B cell (primary cell): ENCODE data around the gene PTPRN2. TPM values are rescaled to one million over a fixed set of nuclear protein-coding genes. Genes with fewer than 3 reads are reported as not detected.

Source experiments
- ATAC-seq: fragments of 200-7000 bp; cut with Tn5 transposase; one replicate; pipeline ENCODE4 v1.10.0; 2021; ENCODE audit warnings: low read depth, mild to moderate bottlenecking, moderate number of reproducible peaks, moderate library complexity
- CTCF ChIA-PET: fragments of 350-600 bp; sonication (Branson Sonifier 250); formaldehyde crosslinking; loops from one replicate; lab custom pipeline; 2021; ENCODE audit warnings: antibody characterized with exemption, inconsistent platforms; lab: Charles Lee
- POLR2A ChIA-PET: fragments of 350-600 bp; sonication (Branson Sonifier 250); formaldehyde crosslinking; loops from one replicate; lab custom pipeline; 2021; ENCODE audit warnings: antibody characterized with exemption; lab: Charles Lee
- DNase-seq: peaks from one replicate; pipeline ENCODE4 v3.0.0; 2013
- H2AFZ ChIP-seq: 2 replicates; pipeline ENCODE4 v1.6.1; 2012; ENCODE audit warnings: mild to moderate bottlenecking, low read depth, low read length; ENCODE audit not compliant: insufficient read depth, poor library complexity, severe bottlenecking
- H3K27ac ChIP-seq, 2 donors: 1 replicate in 1 of 2; 2 replicates in 1 of 2; pipeline ENCODE4 v1.5.1; 2012 to 2013; ENCODE audit warnings: low read length in 2 of 2, mild to moderate bottlenecking in 2 of 2, moderate library complexity in 1 of 2
- H3K27me3 ChIP-seq, 4 experiments: fragments of 200-600 bp in 1 of 4; sonication (generic) in 1 of 4; replicated peaks in 1 of 4; 1 replicate in 2 of 4; 2 replicates in 2 of 4; pipeline versions ENCODE4 v1.6.1 to v1.7.0; 2013 to 2016; ENCODE audit warnings: low read length in 3 of 4, mild to moderate bottlenecking in 2 of 4, mixed read lengths in 1 of 4, moderate library complexity in 1 of 4; ENCODE audit not compliant: insufficient read depth in 4 of 4, control insufficient read depth in 3 of 4; ENCODE audit errors: control extremely low read depth in 1 of 4
- H3K36me3 ChIP-seq, 2 experiments: replicated peaks in 1 of 2; 1 replicate in 1 of 2; 2 replicates in 1 of 2; pipeline versions ENCODE4 v1.6.1 to v1.7.1; 2013; ENCODE audit warnings: low read length in 1 of 2; ENCODE audit not compliant: insufficient read depth in 2 of 2, control insufficient read depth in 1 of 2; ENCODE audit errors: control extremely low read depth in 1 of 2, extremely low read depth in 1 of 2
- H3K4me1 ChIP-seq, 2 donors: fragments of 200-600 bp in 1 of 2; sonication (generic) in 1 of 2; 1 replicate in 1 of 2; 2 replicates in 1 of 2; pipeline versions ENCODE4 v1.5.1 to v1.6.1; 2013 to 2017; ENCODE audit warnings: low read length in 2 of 2; ENCODE audit not compliant: control insufficient read depth in 2 of 2, insufficient read depth in 2 of 2
- H3K4me2 ChIP-seq: replicated peaks from 2 replicates; pipeline ENCODE3; 2012; ENCODE audit warnings: mild to moderate bottlenecking, low read depth, low read length; ENCODE audit not compliant: poor library complexity, severe bottlenecking
- H3K4me3 ChIP-seq, 5 experiments: fragments of 200-600 bp in 1 of 5; sonication (generic) in 1 of 5; 1 replicate in 3 of 5; 2 replicates in 2 of 5; pipeline versions ENCODE4 v1.5.1 to v1.7.0; 2011 to 2016; ENCODE audit warnings: low read length in 4 of 5, mild to moderate bottlenecking in 4 of 5, low read depth in 2 of 5, control low read depth in 1 of 5, moderate library complexity in 1 of 5; ENCODE audit not compliant: insufficient read depth in 1 of 5; ENCODE audit errors: control extremely low read depth in 1 of 5, extremely low read depth in 1 of 5
- H3K79me2 ChIP-seq: fragments of 200-600 bp; sonication (generic); one replicate; pipeline ENCODE4 v1.6.0; 2016; ENCODE audit warnings: low read length; ENCODE audit not compliant: control insufficient read depth, insufficient read depth
- H3K9ac ChIP-seq: fragments of 200-600 bp; sonication (generic); 2 replicates; pipeline ENCODE4 v1.6.1; 2017; ENCODE audit warnings: mild to moderate bottlenecking, low read length, moderate library complexity
- H3K9me3 ChIP-seq, 3 donors: one replicate each; pipeline versions ENCODE4 v1.6.1 to v1.7.1; 2013; ENCODE audit warnings: low read length in 2 of 3; ENCODE audit not compliant: control insufficient read depth in 2 of 3, insufficient read depth in 1 of 3; ENCODE audit errors: control extremely low read depth in 1 of 3
- H4K20me1 ChIP-seq: 2 replicates; pipeline ENCODE4 v1.6.0; 2012; ENCODE audit warnings: mild to moderate bottlenecking, low read length; ENCODE audit not compliant: insufficient read depth, control insufficient read depth, poor library complexity, severe bottlenecking
- H3K27ac Mint-ChIP-seq: one replicate; pipeline ENCODE4 v1.8.0; 2021; ENCODE audit warnings: mixed read lengths
- H3K27me3 Mint-ChIP-seq: one replicate; pipeline ENCODE4 v1.8.0; 2021; ENCODE audit warnings: mixed read lengths
- H3K4me1 Mint-ChIP-seq: one replicate; pipeline ENCODE4 v1.8.0; 2021; ENCODE audit warnings: mixed read lengths
- H3K4me3 Mint-ChIP-seq: one replicate; pipeline ENCODE4 v1.8.0; 2021; ENCODE audit warnings: mixed read lengths
- H3K9me3 Mint-ChIP-seq: one replicate; pipeline ENCODE4 v1.8.0; 2022; ENCODE audit warnings: mixed read lengths; ENCODE audit not compliant: insufficient read depth
- EZH2 ChIP-seq: IDR thresholded peaks from 2 replicates; pipeline ENCODE4 v1.6.1; 2012; ENCODE audit warnings: borderline replicate concordance, low read depth, mild to moderate bottlenecking, moderate library complexity, low read length; ENCODE audit not compliant: insufficient read depth, poor library complexity, severe bottlenecking
- WGBS: methylation state at CpG from one replicate; pipeline ENCODE4 v1.1.5; 2013; ENCODE audit warnings: missing lambda C conversion rate; ENCODE audit not compliant: insufficient coverage; 5-methylcytosine and 5-hydroxymethylcytosine counted together
- intact Hi-C: fragments of 100-400 bp; cut with micrococcal nuclease; formaldehyde crosslinking; loops from one replicate; pipeline ENCODE4 v1.10.0; 2022
- polyA plus RNA-seq: library from polyadenylated mRNA; depleted of rRNA; stranded (reverse); fragments of >200 nt; gene quantifications from 2 replicates; pipeline ENCODE4 v1.2.3, GENCODE V29; 2012
- total RNA-seq, 2 donors: library from RNA; stranded (reverse); fragments of 120-200 nt in 1 of 2; gene quantifications; 1 replicate in 1 of 2; 2 replicates in 1 of 2; pipeline versions ENCODE4 v1.2.3 to v1.2.4, GENCODE V29; 2013 to 2022
- TF ChIP-seq, protein P1 (sequence below): fragments of 200-600 bp; IDR thresholded peaks from one replicate; pipeline ENCODE4 v1.8.0; 2022; ENCODE audit warnings: antibody characterized with exemption, mild to moderate bottlenecking

Gene PTPRN2
- total and polyA plus RNA-seq, 2 donors (not counting 1 experiment from before 2014, with no cell fraction given) = 2.0 to 5.0 TPM

DNA sequence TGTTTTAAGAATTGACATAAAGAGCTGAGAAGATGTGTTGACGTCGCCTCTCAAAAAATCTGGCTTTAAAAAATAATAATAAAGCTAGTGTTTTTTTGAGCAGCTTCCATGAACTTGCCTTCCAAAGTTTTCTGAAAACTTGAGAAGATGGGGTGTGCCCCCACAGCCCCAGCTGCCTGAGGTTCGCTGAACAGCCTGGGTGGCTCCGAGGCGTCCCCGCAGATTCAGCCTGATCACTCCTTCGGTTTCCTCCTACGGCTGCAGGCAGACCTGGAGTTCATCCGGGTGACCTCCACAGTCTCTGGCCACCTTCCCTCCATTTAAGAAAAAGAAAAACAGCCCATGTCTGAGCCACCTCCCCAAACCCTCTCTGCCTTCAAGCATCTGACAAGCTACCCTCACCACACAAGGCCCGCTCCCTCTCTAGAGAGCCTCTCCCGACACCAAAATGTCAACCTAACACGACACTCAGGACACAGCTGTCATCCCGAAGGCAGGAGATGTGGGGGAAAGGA lies 177.8 kb downstream of the PTPRN2 start:
- Histone ChIP-seq H3K4me1 (no peaks in the 10 kb centered on the region), H3K4me2 (no peak overlapping the region), H3K27me3 (no peaks in the 10 kb centered on the region), H4K20me1 (no peaks in the 10 kb centered on the region), H3K36me3 (no peaks in the 10 kb centered on the region), H3K4me3 (no peak overlapping the region), H3K9ac (no peak overlapping the region), H3K9me3 (peaks cover 0 to 15% (median 0%) of the 10 kb centered on the region in 3 donors), H2AFZ (no peak overlapping the region), H3K27ac (no peak overlapping the region), H3K79me2 (no peaks in the 10 kb centered on the region)
- no peak for DNase-seq
- Mint-ChIP-seq H3K27me3 (no peaks in the 10 kb centered on the region), H3K4me3 (no peak overlapping the region), H3K4me1 (no peaks in the 10 kb centered on the region), H3K9me3 (no peaks in the 10 kb centered on the region), H3K27ac (no peak overlapping the region)
- CTCF ChIA-PET = no interaction called here
- WGBS = 85% methylated on average over 13 of the region's 13 CpGs
- TF ChIP-seq, protein P1, sequence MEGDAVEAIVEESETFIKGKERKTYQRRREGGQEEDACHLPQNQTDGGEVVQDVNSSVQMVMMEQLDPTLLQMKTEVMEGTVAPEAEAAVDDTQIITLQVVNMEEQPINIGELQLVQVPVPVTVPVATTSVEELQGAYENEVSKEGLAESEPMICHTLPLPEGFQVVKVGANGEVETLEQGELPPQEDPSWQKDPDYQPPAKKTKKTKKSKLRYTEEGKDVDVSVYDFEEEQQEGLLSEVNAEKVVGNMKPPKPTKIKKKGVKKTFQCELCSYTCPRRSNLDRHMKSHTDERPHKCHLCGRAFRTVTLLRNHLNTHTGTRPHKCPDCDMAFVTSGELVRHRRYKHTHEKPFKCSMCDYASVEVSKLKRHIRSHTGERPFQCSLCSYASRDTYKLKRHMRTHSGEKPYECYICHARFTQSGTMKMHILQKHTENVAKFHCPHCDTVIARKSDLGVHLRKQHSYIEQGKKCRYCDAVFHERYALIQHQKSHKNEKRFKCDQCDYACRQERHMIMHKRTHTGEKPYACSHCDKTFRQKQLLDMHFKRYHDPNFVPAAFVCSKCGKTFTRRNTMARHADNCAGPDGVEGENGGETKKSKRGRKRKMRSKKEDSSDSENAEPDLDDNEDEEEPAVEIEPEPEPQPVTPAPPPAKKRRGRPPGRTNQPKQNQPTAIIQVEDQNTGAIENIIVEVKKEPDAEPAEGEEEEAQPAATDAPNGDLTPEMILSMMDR = no peak
- no peak for TF ChIP-seq EZH2
- POLR2A ChIA-PET = no interaction called here
- ATAC-seq = no peak
- intact Hi-C loops = no loop called here

DNA sequence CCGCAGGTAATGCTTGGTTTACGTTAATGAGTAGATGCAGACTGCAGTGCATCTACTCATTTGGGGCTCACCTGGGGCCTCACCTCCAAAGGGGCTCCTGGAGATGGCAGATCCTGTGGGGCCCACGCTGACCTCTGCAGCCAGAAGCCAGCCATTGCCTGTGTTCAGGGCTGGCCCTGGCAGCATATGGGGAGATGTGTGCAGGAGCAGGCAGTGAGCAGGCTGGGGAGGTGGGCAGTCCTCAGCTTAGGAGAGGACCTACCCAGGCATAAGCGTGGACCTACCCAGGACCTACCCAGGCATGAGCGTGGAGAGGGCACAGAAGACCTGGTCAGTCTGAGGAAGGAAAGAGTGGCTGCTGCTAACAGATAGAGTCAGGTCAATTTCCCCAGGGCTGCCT lies 178.5 kb downstream of the PTPRN2 start:
- no peak overlapping the region for H3K4me2 ChIP-seq
- H3K27ac Mint-ChIP-seq = no peak overlapping the region
- ChIA-PET POLR2A (no interaction called here), CTCF (no interaction called here)
- intact Hi-C loops = no loop called here
- H3K4me3 ChIP-seq = no peak overlapping the region
- no peak overlapping the region for H3K27ac ChIP-seq
- no peak for ATAC-seq
- DNase-seq = no peak
- H3K9me3 ChIP-seq = peaks cover 0 to 16% (median 0%) of the 10 kb centered on the region in 3 donors
- H3K9ac ChIP-seq = no peak overlapping the region
- H3K4me1 Mint-ChIP-seq = no peaks in the 10 kb centered on the region
- H3K36me3 ChIP-seq = no peaks in the 10 kb centered on the region
- 93% methylated on average over 5 of the region's 5 CpGs for WGBS
- no peaks in the 10 kb centered on the region for H3K79me2 ChIP-seq
- H3K27me3 Mint-ChIP-seq = no peaks in the 10 kb centered on the region
- no peak overlapping the region for H2AFZ ChIP-seq
- TF ChIP-seq EZH2 = no peak
- TF ChIP-seq, protein P1 = no peak
- H3K4me3 Mint-ChIP-seq = no peak overlapping the region
- H3K9me3 Mint-ChIP-seq = no peaks in the 10 kb centered on the region
- H3K27me3 ChIP-seq = no peaks in the 10 kb centered on the region
- no peaks in the 10 kb centered on the region for H3K4me1 ChIP-seq
- no peaks in the 10 kb centered on the region for H4K20me1 ChIP-seq
